Measurements from ENCODE around the gene AUNIP.

GRCh38 chr1:25808481-25809244, 50.6 kb downstream of the AUNIP start:
- TF ChIP-seq CTCF (conservative IDR thresholded peaks at IDR 0.05; ENCODE audit: low read depth in 2 of 2) (no peak), POLR2AphosphoS5 (IDR thresholded peaks at IDR 0.05; ENCODE audit: low read depth) (no peak), JUNB (IDR thresholded peaks at IDR 0.05; ENCODE audit: unreplicated experiment) (no peak)

All from GM23338 (cell line).